GM23248 (cell line): ENCODE measurements around the gene HIVEP3. TPM values are rescaled to one million over a fixed set of nuclear protein-coding genes. Genes with fewer than 3 reads are reported as not detected.

Experiments
- DNase-seq: peaks from one replicate; pipeline ENCODE4 v3.0.0-alpha.2; 2015
- H2AFZ ChIP-seq: fragments of 200-600 bp; sonication (generic); 2 replicates; pipeline ENCODE4 v1.6.1; 2016; ENCODE audit warnings: antibody characterized with exemption
- H3F3A ChIP-seq: fragments of 200-600 bp; sonication (generic); 2 replicates; pipeline ENCODE4 v1.6.1; 2016; ENCODE audit warnings: mild to moderate bottlenecking, antibody characterized with exemption, mixed run types; ENCODE audit not compliant: insufficient read depth
- H3K27ac ChIP-seq: fragments of 200-600 bp; sonication (generic); 2 replicates; pipeline ENCODE4 v1.5.1; 2016; ENCODE audit warnings: mild to moderate bottlenecking
- H3K27me3 ChIP-seq: fragments of 200-600 bp; sonication (generic); replicated peaks from 2 replicates; pipeline ENCODE4 v1.6.1; 2016; ENCODE audit warnings: mild to moderate bottlenecking; ENCODE audit not compliant: insufficient read depth
- H3K36me3 ChIP-seq: fragments of 200-600 bp; sonication (generic); 2 replicates; pipeline ENCODE4 v1.6.1; 2016; ENCODE audit warnings: low read depth, mild to moderate bottlenecking
- H3K4me1 ChIP-seq: fragments of 200-600 bp; sonication (generic); 2 replicates; pipeline ENCODE4 v1.6.1; 2016; ENCODE audit warnings: mild to moderate bottlenecking; ENCODE audit not compliant: insufficient read depth
- H3K4me2 ChIP-seq: fragments of 200-600 bp; sonication (generic); one replicate; pipeline ENCODE4 v1.6.1; 2016; ENCODE audit warnings: mild to moderate bottlenecking; ENCODE audit not compliant: unreplicated experiment
- H3K4me3 ChIP-seq: fragments of 200-600 bp; sonication (generic); 2 replicates; pipeline ENCODE4 v1.5.1; 2016; ENCODE audit warnings: mild to moderate bottlenecking
- H3K79me2 ChIP-seq: fragments of 200-600 bp; sonication (generic); 2 replicates; pipeline ENCODE4 v1.6.1; 2016; ENCODE audit warnings: mild to moderate bottlenecking; ENCODE audit not compliant: insufficient read depth
- H3K9ac ChIP-seq: fragments of 200-600 bp; sonication (generic); 2 replicates; pipeline ENCODE4 v1.6.1; 2016; ENCODE audit warnings: mild to moderate bottlenecking
- H3K9me2 ChIP-seq: fragments of 200-600 bp; sonication (generic); 2 replicates; pipeline ENCODE4 v1.6.1; 2016; ENCODE audit warnings: mixed run types, mild to moderate bottlenecking, moderate library complexity; ENCODE audit not compliant: insufficient read depth
- H3K9me3 ChIP-seq: fragments of 200-600 bp; sonication (generic); one replicate; pipeline ENCODE4 v1.6.1; 2017; ENCODE audit warnings: low read depth
- H4K20me1 ChIP-seq: fragments of 200-600 bp; sonication (generic); 2 replicates; pipeline ENCODE4 v1.6.0; 2016; ENCODE audit not compliant: insufficient read depth
- EZH2 ChIP-seq: fragments of 200-600 bp; sonication (generic); IDR thresholded peaks from 2 replicates; pipeline ENCODE4 v1.6.1; 2018; ENCODE audit warnings: antibody characterized with exemption, mild to moderate bottlenecking; ENCODE audit not compliant: insufficient read depth, poor library complexity, severe bottlenecking
- EZH2phosphoT487 ChIP-seq: fragments of 200-600 bp; sonication (generic); IDR thresholded peaks from 2 replicates; pipeline ENCODE4 v1.6.1; 2018; ENCODE audit warnings: antibody characterized with exemption, moderate library complexity, mild to moderate bottlenecking, low read depth; ENCODE audit not compliant: insufficient read depth
- WGBS, 2 experiments: methylation state at CpG; one replicate each; pipeline ENCODE4 v1.1.6; 2015 to 2017; ENCODE audit warnings: low lambda C conversion rate in 2 of 2, low coverage in 1 of 2; ENCODE audit errors: missing lambda C conversion rate in 2 of 2; 5-methylcytosine and 5-hydroxymethylcytosine counted together
- in situ Hi-C: fragments of 300-500 bp; cut with MboI; formaldehyde crosslinking; loops from 2 replicates; pipeline ENCODE4 v1.15.0; 2020
- polyA plus RNA-seq: library from polyadenylated mRNA; unstranded; fragments of >200 nt; fragmentation: Nextera tagmentation; extraction: Ambion mirVana; gene quantifications from 2 replicates; pipeline ENCODE4 v1.2.1, GENCODE V29; 2016
- total RNA-seq: library from RNA; depleted of rRNA; stranded (reverse); fragments of >200 nt; shearing (Covaris generic); gene quantifications from 2 replicates; pipeline ENCODE4 v1.2.3, GENCODE V29; 2014

HIVEP3 gene
- total and polyA plus RNA-seq, 2 experiments from 2014 or later = 1.7 to 7.2 TPM

DNA sequence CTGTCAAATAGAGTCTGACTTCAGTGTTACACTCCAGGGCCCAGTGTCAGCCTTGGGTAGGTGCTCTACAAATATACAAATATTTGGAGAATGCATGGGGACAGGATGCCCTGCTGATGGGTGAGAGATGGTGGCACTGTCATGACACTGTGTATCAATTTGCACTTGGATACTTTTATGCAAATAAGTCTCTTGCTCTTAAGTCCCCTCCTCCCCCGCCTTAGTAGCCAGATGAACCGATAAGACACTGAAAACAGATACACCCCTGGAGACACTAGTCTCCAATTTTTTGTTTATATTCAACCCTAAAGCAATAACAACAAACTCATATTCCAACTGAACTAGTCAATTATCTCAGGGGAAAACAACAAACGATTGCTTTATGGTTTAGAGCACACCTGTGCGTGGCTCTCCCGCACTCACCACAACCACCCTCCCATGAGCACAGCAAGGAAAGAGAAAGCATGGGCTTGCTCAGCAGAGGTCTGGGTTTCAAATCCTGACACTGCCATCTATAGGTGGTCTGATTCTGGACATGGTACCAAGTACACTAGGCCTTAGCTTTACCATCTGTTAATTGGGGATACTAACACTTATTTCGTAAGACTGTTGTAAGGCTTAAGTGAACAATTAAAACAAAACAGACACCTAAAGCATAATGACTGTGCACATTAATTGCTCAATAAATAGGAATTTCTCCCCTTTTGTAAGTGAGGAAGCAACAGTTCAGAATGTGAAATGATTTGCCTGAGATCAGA is 50.3 kb downstream of the HIVEP3 start:
- H3K9ac ChIP-seq = no peak overlapping the region
- H2AFZ ChIP-seq = no peak overlapping the region
- H3K79me2 ChIP-seq = no peaks in the 10 kb centered on the region
- in situ Hi-C loops = no loop called here
- TF ChIP-seq EZH2phosphoT487 (no peak), EZH2 (no peak)
- no peak for DNase-seq
- no peaks in the 10 kb centered on the region for H3K36me3 ChIP-seq
- H4K20me1 ChIP-seq = no peaks in the 10 kb centered on the region
- H3K9me2 ChIP-seq = no peaks in the 10 kb centered on the region
- no peak overlapping the region for H3K4me3 ChIP-seq
- WGBS, 2 experiments = 91 to 93% methylated on average over 6 of the region's 6 CpGs
- H3K4me2 ChIP-seq = no peak overlapping the region
- H3F3A ChIP-seq = peaks cover 22% of the 10 kb centered on the region; the same call in 1 of the 2 replicates
- H3K27me3 ChIP-seq = no peaks in the 10 kb centered on the region
- H3K9me3 ChIP-seq = no peaks in the 10 kb centered on the region
- no peak overlapping the region for H3K27ac ChIP-seq
- peaks cover 17% of the 10 kb centered on the region for H3K4me1 ChIP-seq

DNA sequence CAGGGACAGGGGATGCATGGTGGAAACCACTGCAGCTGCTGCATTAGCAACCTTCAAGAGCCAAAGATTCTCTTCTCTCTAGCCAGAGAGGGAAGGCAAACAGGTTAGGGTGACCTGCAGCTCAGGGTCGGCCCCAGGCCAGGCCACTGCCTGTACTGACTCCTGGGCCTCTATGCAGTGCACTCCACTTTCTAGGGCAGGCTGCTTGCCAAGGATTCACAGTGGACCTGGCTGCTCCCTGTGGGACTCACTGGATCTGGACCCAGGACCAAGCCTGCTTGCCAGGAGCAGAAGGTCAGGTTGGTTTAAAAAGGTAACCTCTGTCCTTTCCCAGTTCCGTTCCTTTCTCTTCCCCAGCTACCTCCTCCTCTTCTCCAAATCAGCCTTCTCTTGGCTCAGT is 52.4 kb downstream of the HIVEP3 start:
- Histone ChIP-seq H3K4me1 (peaks cover 38% of the 10 kb centered on the region), H3K4me2 (no peak overlapping the region), H3K79me2 (no peaks in the 10 kb centered on the region), H4K20me1 (no peaks in the 10 kb centered on the region), H3K9me2 (no peaks in the 10 kb centered on the region), H3F3A (peaks cover 41% of the 10 kb centered on the region), H3K9ac (no peak overlapping the region), H3K27ac (no peak overlapping the region), H3K36me3 (no peaks in the 10 kb centered on the region), H2AFZ (no peak overlapping the region), H3K9me3 (no peaks in the 10 kb centered on the region), H3K27me3 (no peaks in the 10 kb centered on the region), H3K4me3 (no peak overlapping the region)
- 96 to 100% methylated on average over 2 of the region's 2 CpGs for WGBS, 2 experiments
- TF ChIP-seq EZH2 = no peak
- TF ChIP-seq EZH2phosphoT487 = no peak
- DNase-seq = no peak
- in situ Hi-C loops = no loop called here

DNA sequence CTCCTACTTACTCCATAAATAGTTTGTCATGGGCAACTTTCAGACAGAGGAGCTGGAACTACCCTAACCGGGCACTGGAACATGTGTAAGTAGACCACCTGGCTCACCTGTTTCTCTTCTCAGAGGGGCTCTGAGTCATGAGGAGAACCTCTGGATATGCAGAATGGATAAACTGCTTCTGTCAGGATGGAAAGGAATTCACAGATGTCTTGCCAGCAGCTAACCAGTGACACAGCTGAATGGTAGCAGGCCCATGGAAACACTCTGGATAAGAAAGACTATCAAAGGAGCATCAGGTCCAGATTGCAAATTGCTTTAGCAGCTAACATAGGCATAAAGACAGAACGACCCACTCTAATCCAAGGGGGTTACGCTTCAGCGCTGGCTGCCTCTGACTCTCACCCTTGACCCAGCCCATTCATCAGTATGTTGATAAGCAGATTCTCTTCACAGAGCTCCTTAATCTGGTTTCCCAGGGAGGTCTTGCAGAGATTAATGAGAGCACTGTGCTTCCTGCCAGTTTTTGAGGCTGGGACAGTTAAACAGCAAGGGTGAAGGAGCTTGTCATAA is 54.2 kb downstream of the HIVEP3 start:
- Histone ChIP-seq H3K9me3 (no peaks in the 10 kb centered on the region), H3K4me1 (peaks cover 31% of the 10 kb centered on the region), H3K79me2 (no peaks in the 10 kb centered on the region), H3K4me2 (no peak overlapping the region), H3F3A (peaks cover 34% of the 10 kb centered on the region), H3K9me2 (no peaks in the 10 kb centered on the region), H3K36me3 (no peaks in the 10 kb centered on the region), H3K27me3 (no peaks in the 10 kb centered on the region), H3K4me3 (no peak overlapping the region), H2AFZ (no peak overlapping the region), H4K20me1 (no peaks in the 10 kb centered on the region), H3K9ac (no peak overlapping the region), H3K27ac (no peak overlapping the region)
- 89 to 94% methylated on average over 4 of the region's 4 CpGs for WGBS, 2 experiments
- in situ Hi-C loops = no loop called here
- TF ChIP-seq EZH2 (no peak), EZH2phosphoT487 (no peak)
- peak; percentile 42 for DNase-seq

DNA sequence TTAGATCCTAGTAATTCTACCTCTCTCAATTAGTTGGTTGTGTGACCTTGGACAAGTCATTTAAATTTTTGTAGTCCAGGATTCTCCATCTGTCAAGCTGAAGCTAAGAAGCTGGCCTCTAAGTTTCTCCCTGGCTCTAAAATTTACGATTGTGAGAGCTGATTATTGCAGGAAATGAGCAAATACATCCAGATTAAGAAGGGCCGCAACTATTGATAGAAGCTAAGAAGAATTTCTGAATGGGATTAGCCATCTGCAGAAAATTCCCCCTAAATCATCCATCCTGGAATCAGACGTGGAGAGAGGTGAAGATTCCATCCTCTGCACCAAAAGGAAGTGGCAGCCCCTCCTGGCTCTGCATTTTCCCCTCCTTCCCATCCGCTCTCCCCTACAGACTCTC is 55.0 kb downstream of the HIVEP3 start:
- Histone ChIP-seq H3K27ac (no peak overlapping the region), H3F3A (peaks cover 31% of the 10 kb centered on the region), H4K20me1 (no peaks in the 10 kb centered on the region), H3K4me2 (no peak overlapping the region), H3K79me2 (no peaks in the 10 kb centered on the region), H2AFZ (no peak overlapping the region), H3K4me3 (no peak overlapping the region), H3K9ac (no peak overlapping the region), H3K9me2 (no peaks in the 10 kb centered on the region), H3K36me3 (no peaks in the 10 kb centered on the region), H3K27me3 (no peaks in the 10 kb centered on the region), H3K4me1 (peaks cover 30% of the 10 kb centered on the region), H3K9me3 (no peaks in the 10 kb centered on the region)
- no peak for DNase-seq
- whole genome bisulfite sequencing, 2 experiments = 94 to 96% methylated on average over 4 of the region's 4 CpGs
- TF ChIP-seq EZH2 (no peak), EZH2phosphoT487 (no peak)
- in situ Hi-C loops = no loop called here
